ENCODE measurements around the gene SLC35F3. TPM values are rescaled to one million over a fixed set of nuclear protein-coding genes. Genes with fewer than 3 reads are reported as not detected.

SLC35F3 gene
- total RNA-seq, 2 donors from 2014 or later = 14.4 to 14.8 TPM

DNA sequence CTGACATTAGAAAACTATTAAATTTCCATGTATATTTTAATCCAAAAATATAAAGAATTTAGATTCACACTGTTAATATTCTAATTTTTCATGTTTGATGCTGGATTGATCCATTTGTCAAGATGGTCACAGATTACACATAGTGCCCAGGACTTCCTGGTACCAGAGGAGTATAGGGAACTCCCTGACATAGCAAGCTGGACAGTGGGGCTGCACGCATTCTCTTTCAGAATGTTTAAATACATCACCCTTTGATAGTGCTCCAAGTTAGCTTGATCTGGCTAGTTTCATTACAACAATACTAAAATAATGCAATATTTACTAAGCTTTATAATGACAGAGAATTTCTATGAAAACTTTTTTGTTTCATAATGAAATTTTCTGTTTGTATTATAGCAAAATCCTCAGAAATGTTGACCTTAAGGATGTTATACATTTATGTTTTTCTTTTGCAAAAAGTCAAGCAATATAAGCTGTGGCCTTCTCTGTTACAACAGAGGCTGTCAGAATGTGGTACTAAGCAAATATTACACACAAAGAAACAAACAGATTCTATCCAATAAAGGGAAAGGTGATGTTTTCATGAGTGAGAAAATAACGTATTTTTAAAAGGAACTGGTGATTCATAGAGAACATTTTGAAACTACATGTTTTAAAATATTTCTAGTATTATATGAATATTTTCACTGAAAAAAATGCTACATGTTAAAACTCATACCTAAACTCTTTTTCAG, 84.7 kb downstream of the SLC35F3 start:
- TF ChIP-seq CTCF (conservative IDR thresholded peaks at IDR 0.05) = no peak
- no peaks in the 10 kb centered on the region for H3K36me3 Mint-ChIP-seq (ENCODE audit: low read depth)
- no peaks in the 10 kb centered on the region for H3K9me3 Mint-ChIP-seq
- WGBS, 2 experiments (ENCODE audit: insufficient coverage in 1 of 2, insufficient read length in 1 of 2) = 87% methylated on average over 1 of the region's 2 CpGs; no CpG with 5 or more reads in 1 of the 2 experiments
- Histone ChIP-seq H3K36me3 (ENCODE audit: control insufficient read depth, insufficient read depth, low read length) (no peaks in the 10 kb centered on the region), H3K27ac (ENCODE audit: low read depth, low read length) (no peak overlapping the region), H3K4me3 (ENCODE audit: low read length) (no peak overlapping the region), H3K4me1 (ENCODE audit: control insufficient read depth, insufficient read depth, low read length) (no peaks in the 10 kb centered on the region), H3K9ac (ENCODE audit: extremely low read depth, low read length, poor library complexity, severe bottlenecking) (no peak overlapping the region), H3K27me3 (ENCODE audit: control insufficient read depth, insufficient read depth, low read length, poor library complexity, severe bottlenecking) (no peaks in the 10 kb centered on the region), H3K9me3 (ENCODE audit: control insufficient read depth, low read length) (no peaks in the 10 kb centered on the region)
- H3K27ac Mint-ChIP-seq = no peak overlapping the region
- no peaks in the 10 kb centered on the region for H3K27me3 Mint-ChIP-seq (ENCODE audit: insufficient read depth)
- H3K4me1 Mint-ChIP-seq = peaks cover 5% of the 10 kb centered on the region
- DNase-seq = no peak
- no peak overlapping the region for H3K4me3 Mint-ChIP-seq

GRCh38 chr1:233990486-233990885, 86.0 kb downstream of the SLC35F3 start:
- no peak overlapping the region for H3K27ac ChIP-seq (ENCODE audit: low read depth, low read length)
- no peaks in the 10 kb centered on the region for H3K9me3 ChIP-seq (ENCODE audit: control insufficient read depth, low read length)
- H3K9me3 Mint-ChIP-seq = no peaks in the 10 kb centered on the region
- WGBS, 2 experiments (ENCODE audit: insufficient coverage in 1 of 2, insufficient read length in 1 of 2) = 100% methylated on average over 1 of the region's 2 CpGs; no CpG with 5 or more reads in 1 of the 2 experiments
- no peaks in the 10 kb centered on the region for H3K4me1 Mint-ChIP-seq
- H3K27me3 ChIP-seq (ENCODE audit: control insufficient read depth, insufficient read depth, low read length, poor library complexity, severe bottlenecking) = no peaks in the 10 kb centered on the region
- no peak for DNase-seq
- H3K4me3 ChIP-seq (ENCODE audit: low read length) = no peak overlapping the region
- no peak for TF ChIP-seq CTCF (conservative IDR thresholded peaks at IDR 0.05)
- no peak overlapping the region for H3K27ac Mint-ChIP-seq
- no peaks in the 10 kb centered on the region for H3K27me3 Mint-ChIP-seq (ENCODE audit: insufficient read depth)
- no peaks in the 10 kb centered on the region for H3K36me3 Mint-ChIP-seq (ENCODE audit: low read depth)
- H3K36me3 ChIP-seq (ENCODE audit: control insufficient read depth, insufficient read depth, low read length) = no peaks in the 10 kb centered on the region
- H3K4me3 Mint-ChIP-seq = no peak overlapping the region
- no peaks in the 10 kb centered on the region for H3K4me1 ChIP-seq (ENCODE audit: control insufficient read depth, insufficient read depth, low read length)
- H3K9ac ChIP-seq (ENCODE audit: extremely low read depth, low read length, poor library complexity, severe bottlenecking) = no peak overlapping the region

DNA sequence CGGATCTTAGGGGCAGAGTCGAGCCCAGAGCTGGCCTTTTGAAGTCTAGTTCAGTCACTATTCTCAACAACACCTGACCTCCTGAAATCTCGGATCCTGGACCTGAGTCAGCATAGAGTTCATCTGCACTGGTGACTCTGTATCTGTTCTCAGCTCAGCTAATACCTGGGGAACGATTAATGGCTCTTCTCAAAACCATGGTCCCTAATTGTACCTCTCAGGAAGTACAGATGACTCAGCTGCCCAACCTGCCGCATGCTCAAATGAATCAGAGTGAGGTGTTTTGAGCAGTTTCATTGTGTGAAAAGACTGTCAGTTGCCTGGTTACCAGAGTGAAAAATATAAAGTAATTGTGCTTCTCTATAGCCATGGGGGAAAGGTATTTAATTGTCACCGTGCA, 89.2 kb downstream of the SLC35F3 start:
- no peak overlapping the region for H3K27ac Mint-ChIP-seq
- H3K9me3 ChIP-seq (ENCODE audit: control insufficient read depth, low read length) = no peaks in the 10 kb centered on the region
- no peak overlapping the region for H3K27ac ChIP-seq (ENCODE audit: low read depth, low read length)
- no peak overlapping the region for H3K4me3 Mint-ChIP-seq
- no peaks in the 10 kb centered on the region for H3K27me3 Mint-ChIP-seq (ENCODE audit: insufficient read depth)
- no peaks in the 10 kb centered on the region for H3K27me3 ChIP-seq (ENCODE audit: control insufficient read depth, insufficient read depth, low read length, poor library complexity, severe bottlenecking)
- H3K9me3 Mint-ChIP-seq = no peaks in the 10 kb centered on the region
- H3K9ac ChIP-seq (ENCODE audit: extremely low read depth, low read length, poor library complexity, severe bottlenecking) = no peak overlapping the region
- no peak for TF ChIP-seq CTCF (conservative IDR thresholded peaks at IDR 0.05)
- H3K36me3 Mint-ChIP-seq (ENCODE audit: low read depth) = no peaks in the 10 kb centered on the region
- 79 to 91% methylated on average over 6 of the region's 6 CpGs for WGBS, 2 experiments (ENCODE audit: insufficient coverage in 1 of 2, insufficient read length in 1 of 2)
- H3K36me3 ChIP-seq (ENCODE audit: control insufficient read depth, insufficient read depth, low read length) = no peaks in the 10 kb centered on the region
- H3K4me1 Mint-ChIP-seq = peaks cover under 1% of the 10 kb centered on the region
- no peaks in the 10 kb centered on the region for H3K4me1 ChIP-seq (ENCODE audit: control insufficient read depth, insufficient read depth, low read length)
- DNase-seq = no peak
- H3K4me3 ChIP-seq (ENCODE audit: low read length) = no peak overlapping the region
